PC-3 (cell line): Measurements from ENCODE around the gene ADRB2.

ENCODE experiments used
- CTCF ChIP-seq: fragments of 300-600 bp; sonication (generic); conservative IDR thresholded peaks from 2 replicates; pipeline ENCODE4 v1.5.1; 2017; ENCODE audit warnings: antibody characterized with exemption, low read depth, mild to moderate bottlenecking, low read length
- EZH2 ChIP-seq: fragments of 300-600 bp; sonication (generic); IDR thresholded peaks from one replicate; pipeline ENCODE4 v1.6.1; 2017; ENCODE audit warnings: antibody characterized with exemption, mild to moderate bottlenecking, low read length; ENCODE audit not compliant: unreplicated experiment
- EZH2phosphoT487 ChIP-seq: fragments of 300-600 bp; sonication (generic); IDR thresholded peaks from 2 replicates; pipeline ENCODE4 v1.6.1; 2018; ENCODE audit warnings: mild to moderate bottlenecking, antibody characterized with exemption, low read length, borderline replicate concordance

DNA sequence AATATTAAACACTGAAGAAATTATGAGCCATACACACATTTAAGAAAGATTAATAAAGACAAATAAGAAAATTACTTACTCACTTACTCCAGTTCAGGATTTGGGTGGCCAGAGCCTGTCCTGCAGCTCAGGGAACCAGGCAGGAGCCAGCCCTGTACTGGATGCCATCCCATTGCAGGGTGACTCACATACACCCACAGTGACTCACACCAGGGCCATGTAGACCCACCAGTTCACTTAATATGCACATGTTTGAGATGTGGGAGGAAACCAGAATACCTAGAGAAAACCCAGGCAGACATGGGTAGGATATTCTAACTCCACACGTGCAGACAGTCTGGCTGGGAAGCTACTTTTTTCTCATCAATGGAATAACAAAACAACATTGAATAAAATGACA lies 49.6 kb upstream of the ADRB2 start:
- TF ChIP-seq EZH2: no peak
- no peak for TF ChIP-seq CTCF
- no peak for TF ChIP-seq EZH2phosphoT487
